GM13976 (cell line): Measurements from ENCODE around the gene CXCR4.
"Not testable (repeated sequence)": the region's sequence is repeated elsewhere in the genome, so short reads cannot be mapped to it uniquely, and the experiment has no call there.

Experiments
- DNase-seq: peaks from one replicate; pipeline ENCODE4 v3.0.0; 2012; ENCODE audit warnings: low spot score
- in situ Hi-C: fragments of 300-500 bp; cut with MboI; formaldehyde crosslinking; loops from one replicate; pipeline ENCODE4 v1.12.0; 2022; ENCODE audit warnings: low sequenced_read_pairs, mixed read lengths, inconsistent platforms; ENCODE audit not compliant: unreplicated experiment
- TF ChIP-seq, protein P1 (sequence below): IDR thresholded peaks from 2 replicates; pipeline ENCODE4 v1.5.1; 2012; ENCODE audit warnings: borderline replicate concordance, mild to moderate bottlenecking; ENCODE audit not compliant: insufficient read depth; ENCODE audit errors: extremely low read depth, missing control alignments, control extremely low read depth

The CXCR4 gene

DNA sequence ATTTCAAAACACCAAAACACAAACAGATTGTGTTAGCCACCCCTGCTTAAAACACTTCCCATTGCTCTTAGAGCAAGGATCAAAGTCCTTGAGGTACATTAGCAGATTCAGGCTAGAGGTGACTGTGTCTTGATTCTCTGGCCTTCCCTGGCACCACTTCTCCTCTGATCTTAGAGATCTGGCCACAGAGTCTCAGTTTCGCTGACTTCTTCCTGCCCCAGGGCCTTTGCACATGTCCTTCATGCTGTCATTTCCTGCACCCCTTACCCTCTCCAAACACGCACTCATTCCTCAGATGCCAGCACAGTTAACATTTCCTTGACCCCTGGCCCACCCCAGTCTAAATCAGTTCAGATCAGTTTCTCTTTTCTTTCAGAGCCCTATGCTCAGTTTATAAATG is 16.9 kb downstream of the CXCR4 start:
- TF ChIP-seq, protein P1, sequence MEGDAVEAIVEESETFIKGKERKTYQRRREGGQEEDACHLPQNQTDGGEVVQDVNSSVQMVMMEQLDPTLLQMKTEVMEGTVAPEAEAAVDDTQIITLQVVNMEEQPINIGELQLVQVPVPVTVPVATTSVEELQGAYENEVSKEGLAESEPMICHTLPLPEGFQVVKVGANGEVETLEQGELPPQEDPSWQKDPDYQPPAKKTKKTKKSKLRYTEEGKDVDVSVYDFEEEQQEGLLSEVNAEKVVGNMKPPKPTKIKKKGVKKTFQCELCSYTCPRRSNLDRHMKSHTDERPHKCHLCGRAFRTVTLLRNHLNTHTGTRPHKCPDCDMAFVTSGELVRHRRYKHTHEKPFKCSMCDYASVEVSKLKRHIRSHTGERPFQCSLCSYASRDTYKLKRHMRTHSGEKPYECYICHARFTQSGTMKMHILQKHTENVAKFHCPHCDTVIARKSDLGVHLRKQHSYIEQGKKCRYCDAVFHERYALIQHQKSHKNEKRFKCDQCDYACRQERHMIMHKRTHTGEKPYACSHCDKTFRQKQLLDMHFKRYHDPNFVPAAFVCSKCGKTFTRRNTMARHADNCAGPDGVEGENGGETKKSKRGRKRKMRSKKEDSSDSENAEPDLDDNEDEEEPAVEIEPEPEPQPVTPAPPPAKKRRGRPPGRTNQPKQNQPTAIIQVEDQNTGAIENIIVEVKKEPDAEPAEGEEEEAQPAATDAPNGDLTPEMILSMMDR, result no peak
- no peak for DNase-seq
- in situ Hi-C loops, result no loop called here

DNA sequence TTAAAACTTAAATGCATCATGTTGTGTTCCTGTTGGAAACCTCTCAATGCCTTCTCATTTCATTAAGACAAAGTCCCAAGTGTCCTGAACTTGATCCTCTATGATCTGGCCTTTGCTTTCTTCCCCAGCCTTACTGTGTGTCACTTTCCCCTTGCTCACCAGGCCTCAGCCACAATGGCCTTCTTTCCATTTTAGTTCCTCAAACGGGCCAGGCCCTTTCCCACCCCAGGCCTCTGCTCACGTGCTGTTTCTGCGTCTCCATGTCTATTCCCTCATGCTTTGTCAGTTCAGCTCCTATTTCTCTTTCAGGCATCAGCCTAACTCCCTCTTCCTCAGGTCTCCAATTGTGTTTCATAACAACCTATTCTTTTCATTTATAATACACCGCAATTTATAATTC is 19.5 kb downstream of the CXCR4 start:
- in situ Hi-C loops, result no loop called here
- no peak for DNase-seq
- TF ChIP-seq, protein P1, result no peak

DNA sequence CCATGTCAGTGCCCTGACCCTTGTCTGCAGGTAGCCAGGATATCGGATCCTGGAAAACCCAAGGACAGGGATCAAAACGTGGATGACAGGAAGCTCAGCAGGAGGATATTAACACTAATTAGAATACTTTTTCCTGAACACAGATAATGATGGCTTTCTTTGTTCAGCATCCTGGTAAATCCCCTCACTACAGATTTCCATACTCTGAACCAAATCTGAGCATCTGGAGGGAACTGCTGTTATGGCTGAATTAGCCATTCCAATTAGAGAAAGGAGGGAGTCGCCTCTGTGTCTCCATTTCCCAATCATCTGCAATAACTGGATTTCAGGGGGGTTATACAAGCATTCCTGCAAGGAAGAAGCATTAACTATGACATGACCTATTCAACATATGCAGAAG is 24.4 kb downstream of the CXCR4 start:
- TF ChIP-seq, protein P1, result no peak
- in situ Hi-C loops, result no loop called here

DNA sequence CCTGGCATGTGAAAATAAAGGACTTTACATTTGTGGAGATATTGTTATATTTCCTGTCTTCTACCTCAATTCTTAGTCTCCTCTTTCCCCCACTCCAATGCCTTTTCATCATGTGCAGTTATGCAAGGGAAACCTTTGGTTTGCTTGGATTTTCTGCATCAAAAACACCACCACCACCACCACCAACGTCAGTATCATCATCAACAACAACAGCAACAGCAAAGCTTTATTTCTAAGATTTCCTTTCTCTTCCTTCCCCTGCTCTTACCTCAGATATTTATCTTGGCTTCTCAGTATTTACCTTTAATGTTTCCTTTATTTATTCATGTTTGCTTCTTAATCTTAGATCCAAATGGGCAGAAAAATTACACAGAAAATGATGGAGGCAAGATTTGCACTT is 26.1 kb downstream of the CXCR4 start:
- in situ Hi-C loops, result no loop called here
- TF ChIP-seq, protein P1, result no peak
- no peak for DNase-seq

More for the DNA sequence above, 24.4 kb downstream of the CXCR4 start:
- no peak for DNase-seq

DNA sequence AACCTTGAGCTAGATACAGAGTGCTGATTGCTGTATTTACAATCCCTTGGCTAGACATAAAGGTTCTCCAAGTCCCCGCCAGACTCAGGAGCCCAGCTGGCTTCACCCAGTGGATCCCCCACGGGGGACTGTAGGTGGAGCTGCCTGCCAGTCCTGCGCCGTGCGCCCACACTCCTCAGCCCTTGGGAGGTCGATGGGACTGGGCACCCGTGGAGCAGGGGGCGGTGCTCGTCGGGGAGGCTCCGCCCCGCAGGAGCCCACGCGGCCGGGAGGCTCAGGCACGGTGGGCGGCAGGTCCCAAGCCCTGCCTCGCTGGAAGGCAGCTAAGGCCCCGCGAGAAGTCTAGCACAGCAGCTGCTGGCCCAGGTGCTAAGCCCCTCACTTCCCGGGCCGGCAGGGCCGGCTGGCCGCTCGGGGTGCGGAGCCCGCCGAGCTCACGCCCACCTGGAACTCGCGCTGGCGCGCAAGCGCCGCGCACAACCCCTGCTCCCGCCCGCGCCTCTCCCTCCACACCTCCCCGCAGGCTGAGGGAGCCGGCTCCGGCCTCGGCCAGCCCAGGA is 30.0 kb downstream of the CXCR4 start:
- DNase-seq, in situ Hi-C loops: not testable (repeated sequence)

DNA sequence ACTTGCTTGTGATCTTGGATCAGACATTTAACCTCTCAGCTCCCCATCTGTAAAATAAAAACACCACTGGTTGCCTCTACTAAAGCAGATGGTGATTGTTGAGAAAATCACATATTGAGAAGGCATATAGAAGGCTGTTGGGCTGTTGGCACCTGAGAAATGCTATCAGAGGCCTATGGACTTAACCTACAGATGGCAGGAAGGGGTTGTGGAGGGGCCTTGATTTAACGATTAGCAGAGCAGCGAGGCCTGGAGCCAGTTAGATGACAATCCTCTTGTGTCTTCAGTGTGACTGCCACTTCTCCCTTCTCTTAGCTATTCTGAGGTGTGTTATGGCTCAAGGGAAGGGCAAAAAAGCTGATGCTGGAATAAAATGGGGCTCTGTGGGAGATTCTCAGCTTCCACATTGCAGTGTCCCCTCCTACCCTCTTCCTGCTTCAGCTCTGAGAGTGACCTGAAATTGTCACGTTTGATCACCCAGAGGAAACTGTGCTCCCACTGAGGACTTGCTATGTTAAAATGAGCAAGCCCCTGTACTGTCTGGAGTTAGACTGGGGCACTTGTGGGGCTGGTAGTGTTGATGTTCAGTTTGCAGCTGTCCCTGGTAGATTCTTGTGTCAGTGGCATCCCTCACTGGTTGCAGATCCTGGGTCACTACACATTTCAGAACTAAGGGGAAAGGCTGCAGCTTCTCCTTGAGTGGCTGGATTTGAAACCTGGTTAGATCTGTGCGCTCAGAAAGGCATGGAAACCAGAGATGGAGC is 31.5 kb downstream of the CXCR4 start:
- TF ChIP-seq, protein P1, result no peak

DNA sequence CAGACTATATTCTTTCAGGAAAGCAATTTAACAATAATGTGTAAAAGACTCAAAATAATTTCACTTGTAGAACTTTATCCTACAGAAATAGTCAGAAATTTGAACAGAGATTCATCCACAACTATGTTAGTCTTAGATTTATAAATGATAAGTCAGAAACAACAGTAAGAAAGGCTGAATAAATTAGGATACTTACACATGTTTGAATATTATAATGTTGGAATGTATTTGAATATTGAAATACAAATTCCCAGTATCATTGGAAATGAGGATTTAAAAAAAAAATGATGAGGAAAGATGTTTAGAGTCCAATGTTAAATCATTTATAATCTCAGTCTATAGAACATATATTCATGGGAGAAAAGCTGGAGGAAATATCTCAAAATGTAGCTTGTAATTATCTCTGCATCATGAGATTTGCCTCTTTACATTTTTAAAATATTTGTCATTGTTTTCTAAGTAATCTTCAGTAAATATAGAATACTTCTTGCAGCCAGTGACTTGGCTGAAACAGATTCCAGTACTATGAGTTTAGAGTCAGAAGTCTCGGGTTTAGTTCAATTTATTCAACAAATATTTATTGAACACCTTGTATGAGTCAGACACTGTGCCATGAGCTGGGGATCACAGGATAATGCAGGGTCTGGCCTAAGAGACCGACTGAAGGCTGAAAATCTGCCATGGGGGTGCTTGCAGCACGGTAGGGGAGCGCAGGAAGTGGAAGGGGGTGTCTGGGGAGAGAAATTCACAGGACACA is 32.3 kb downstream of the CXCR4 start:
- DNase-seq, result no peak
- TF ChIP-seq, protein P1, result no peak
- in situ Hi-C loops, result no loop called here

More for the DNA sequence above, 31.5 kb downstream of the CXCR4 start:
- in situ Hi-C loops, result no loop called here
- DNase-seq, result no peak
